ENCODE data around the gene BORCS6.

DNA sequence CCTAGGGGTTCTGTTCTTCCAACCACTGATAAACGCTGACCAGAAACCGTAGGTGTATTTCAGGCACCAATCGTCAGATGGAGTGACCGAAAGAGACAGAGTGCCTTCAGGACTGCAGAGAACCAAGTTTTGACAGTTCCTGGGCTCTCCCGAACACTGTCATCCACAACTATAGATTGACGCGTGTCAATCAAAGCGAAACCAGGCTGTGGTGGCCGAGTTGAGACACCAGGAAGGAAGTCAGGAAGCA, 32.3 kb upstream of the BORCS6 start:
- TF ChIP-seq, protein P1, sequence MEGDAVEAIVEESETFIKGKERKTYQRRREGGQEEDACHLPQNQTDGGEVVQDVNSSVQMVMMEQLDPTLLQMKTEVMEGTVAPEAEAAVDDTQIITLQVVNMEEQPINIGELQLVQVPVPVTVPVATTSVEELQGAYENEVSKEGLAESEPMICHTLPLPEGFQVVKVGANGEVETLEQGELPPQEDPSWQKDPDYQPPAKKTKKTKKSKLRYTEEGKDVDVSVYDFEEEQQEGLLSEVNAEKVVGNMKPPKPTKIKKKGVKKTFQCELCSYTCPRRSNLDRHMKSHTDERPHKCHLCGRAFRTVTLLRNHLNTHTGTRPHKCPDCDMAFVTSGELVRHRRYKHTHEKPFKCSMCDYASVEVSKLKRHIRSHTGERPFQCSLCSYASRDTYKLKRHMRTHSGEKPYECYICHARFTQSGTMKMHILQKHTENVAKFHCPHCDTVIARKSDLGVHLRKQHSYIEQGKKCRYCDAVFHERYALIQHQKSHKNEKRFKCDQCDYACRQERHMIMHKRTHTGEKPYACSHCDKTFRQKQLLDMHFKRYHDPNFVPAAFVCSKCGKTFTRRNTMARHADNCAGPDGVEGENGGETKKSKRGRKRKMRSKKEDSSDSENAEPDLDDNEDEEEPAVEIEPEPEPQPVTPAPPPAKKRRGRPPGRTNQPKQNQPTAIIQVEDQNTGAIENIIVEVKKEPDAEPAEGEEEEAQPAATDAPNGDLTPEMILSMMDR (IDR thresholded peaks at IDR 0.05; ENCODE audit: low read depth, low read length, missing input control) = no peak
- TF ChIP-seq, protein P2, sequence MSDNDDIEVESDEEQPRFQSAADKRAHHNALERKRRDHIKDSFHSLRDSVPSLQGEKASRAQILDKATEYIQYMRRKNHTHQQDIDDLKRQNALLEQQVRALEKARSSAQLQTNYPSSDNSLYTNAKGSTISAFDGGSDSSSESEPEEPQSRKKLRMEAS (IDR thresholded peaks at IDR 0.05) = no peak
- TF ChIP-seq, protein P3, sequence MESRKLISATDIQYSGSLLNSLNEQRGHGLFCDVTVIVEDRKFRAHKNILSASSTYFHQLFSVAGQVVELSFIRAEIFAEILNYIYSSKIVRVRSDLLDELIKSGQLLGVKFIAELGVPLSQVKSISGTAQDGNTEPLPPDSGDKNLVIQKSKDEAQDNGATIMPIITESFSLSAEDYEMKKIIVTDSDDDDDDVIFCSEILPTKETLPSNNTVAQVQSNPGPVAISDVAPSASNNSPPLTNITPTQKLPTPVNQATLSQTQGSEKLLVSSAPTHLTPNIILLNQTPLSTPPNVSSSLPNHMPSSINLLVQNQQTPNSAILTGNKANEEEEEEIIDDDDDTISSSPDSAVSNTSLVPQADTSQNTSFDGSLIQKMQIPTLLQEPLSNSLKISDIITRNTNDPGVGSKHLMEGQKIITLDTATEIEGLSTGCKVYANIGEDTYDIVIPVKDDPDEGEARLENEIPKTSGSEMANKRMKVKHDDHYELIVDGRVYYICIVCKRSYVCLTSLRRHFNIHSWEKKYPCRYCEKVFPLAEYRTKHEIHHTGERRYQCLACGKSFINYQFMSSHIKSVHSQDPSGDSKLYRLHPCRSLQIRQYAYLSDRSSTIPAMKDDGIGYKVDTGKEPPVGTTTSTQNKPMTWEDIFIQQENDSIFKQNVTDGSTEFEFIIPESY (IDR thresholded peaks at IDR 0.05) = no peak
- TF ChIP-seq FOXA1 (IDR thresholded peaks at IDR 0.05) (no peak), TAF1 (conservative IDR thresholded peaks at IDR 0.05) (no peak)

Data from liver (tissue), 3 donors.